ENCODE measurements around the gene ZEB1. TPM values are rescaled to one million over a fixed set of nuclear protein-coding genes. Genes with fewer than 3 reads are reported as not detected.
"Not testable (repeated sequence)": the region's sequence is repeated elsewhere in the genome, so short reads cannot be mapped to it uniquely, and the experiment has no call there.

ZEB1 gene
- total RNA-seq, 1 donor from 2014 or later: 38.7 TPM

- peaks cover 9% of the 10 kb centered on the region for H3K36me3 Mint-ChIP-seq (ENCODE audit: low read depth)
- TF ChIP-seq CTCF (conservative IDR thresholded peaks at IDR 0.05): no peak
- no peak overlapping the region for H3K4me3 Mint-ChIP-seq
- H3K4me1 Mint-ChIP-seq: peaks cover 7% of the 10 kb centered on the region
- no peak for DNase-seq (ENCODE audit: low read depth, low spot score)
- no peak overlapping the region for H3K27ac Mint-ChIP-seq (ENCODE audit: unreplicated experiment)
- H3K27me3 Mint-ChIP-seq (ENCODE audit: low read depth): no peaks in the 10 kb centered on the region
- no peaks in the 10 kb centered on the region for H3K9me3 Mint-ChIP-seq
Observed at GRCh38 chr10:31358688-31359330, 39.8 kb downstream of the ZEB1 start.

GRCh38 chr10:31359979-31360378 lies 41.0 kb downstream of the ZEB1 start:
- DNase-seq (ENCODE audit: low read depth, low spot score): no peak
- Mint-ChIP-seq H3K27me3 (ENCODE audit: low read depth) (no peaks in the 10 kb centered on the region), H3K27ac (ENCODE audit: unreplicated experiment) (no peak overlapping the region), H3K4me3 (no peak overlapping the region), H3K9me3 (no peaks in the 10 kb centered on the region), H3K36me3 (ENCODE audit: low read depth) (peaks cover 13% of the 10 kb centered on the region), H3K4me1 (peaks cover 4% of the 10 kb centered on the region)
- no peak for TF ChIP-seq CTCF (conservative IDR thresholded peaks at IDR 0.05)

GRCh38 chr10:31361475-31361874 lies 42.5 kb downstream of the ZEB1 start:
- not testable (repeated sequence) for H3K4me1 Mint-ChIP-seq; DNase-seq (ENCODE audit: low read depth, low spot score); H3K27ac Mint-ChIP-seq (ENCODE audit: unreplicated experiment); H3K4me3 Mint-ChIP-seq; H3K9me3 Mint-ChIP-seq; H3K27me3 Mint-ChIP-seq (ENCODE audit: low read depth)
- H3K36me3 Mint-ChIP-seq (ENCODE audit: low read depth): peaks cover 13% of the 10 kb centered on the region

GRCh38 chr10:31362023-31362641 lies 43.1 kb downstream of the ZEB1 start:
- no peak for DNase-seq (ENCODE audit: low read depth, low spot score)
- Mint-ChIP-seq H3K4me1 (no peaks in the 10 kb centered on the region), H3K27ac (ENCODE audit: unreplicated experiment) (no peak overlapping the region), H3K4me3 (no peak overlapping the region), H3K27me3 (ENCODE audit: low read depth) (no peaks in the 10 kb centered on the region), H3K9me3 (no peaks in the 10 kb centered on the region), H3K36me3 (ENCODE audit: low read depth) (peaks cover 13% of the 10 kb centered on the region)
- no peak for TF ChIP-seq CTCF (conservative IDR thresholded peaks at IDR 0.05)

- H3K36me3 Mint-ChIP-seq (ENCODE audit: low read depth): peaks cover 13% of the 10 kb centered on the region
- not testable (repeated sequence) for DNase-seq (ENCODE audit: low read depth, low spot score); H3K27ac Mint-ChIP-seq (ENCODE audit: unreplicated experiment); H3K4me1 Mint-ChIP-seq; H3K4me3 Mint-ChIP-seq; H3K9me3 Mint-ChIP-seq; H3K27me3 Mint-ChIP-seq (ENCODE audit: low read depth)
Observed at GRCh38 chr10:31363696-31364095, 44.7 kb downstream of the ZEB1 start.

- H3K4me3 Mint-ChIP-seq; H3K27me3 Mint-ChIP-seq (ENCODE audit: low read depth); DNase-seq (ENCODE audit: low read depth, low spot score); H3K4me1 Mint-ChIP-seq; H3K9me3 Mint-ChIP-seq; H3K27ac Mint-ChIP-seq (ENCODE audit: unreplicated experiment): not testable (repeated sequence)
- peaks cover 13% of the 10 kb centered on the region for H3K36me3 Mint-ChIP-seq (ENCODE audit: low read depth)
Observed at GRCh38 chr10:31364238-31364637, 45.2 kb downstream of the ZEB1 start.

- Mint-ChIP-seq H3K9me3 (peaks cover 4% of the 10 kb centered on the region), H3K36me3 (ENCODE audit: low read depth) (peaks cover 16% of the 10 kb centered on the region), H3K4me3 (no peak overlapping the region), H3K27me3 (ENCODE audit: low read depth) (no peaks in the 10 kb centered on the region), H3K27ac (ENCODE audit: unreplicated experiment) (no peak overlapping the region), H3K4me1 (no peaks in the 10 kb centered on the region)
- no peak for TF ChIP-seq CTCF (conservative IDR thresholded peaks at IDR 0.05)
- DNase-seq (ENCODE audit: low read depth, low spot score): no peak
Observed at GRCh38 chr10:31366703-31367102, 47.7 kb downstream of the ZEB1 start.

All from neural crest cell (in vitro differentiated cells).